WTC11 (cell line): ENCODE measurements around the gene KLHL12. TPM values are rescaled to one million over a fixed set of nuclear protein-coding genes. Genes with fewer than 3 reads are reported as not detected.

Experiments
- ATAC-seq: fragments of 200-7000 bp; cut with Tn5 transposase; 2 replicates; pipeline ENCODE4 v1.10.0; 2021; ENCODE audit warnings: mild to moderate bottlenecking, moderate library complexity
- CTCF ChIA-PET: fragments of 300-600 bp; sonication (Branson Sonifier 250); formaldehyde crosslinking; loops from one replicate; lab custom pipeline; 2021; ENCODE audit warnings: antibody characterized with exemption; lab: Charles Lee
- POLR2A ChIA-PET: fragments of 350-600 bp; sonication (Branson Sonifier 250); formaldehyde crosslinking; loops from one replicate; lab custom pipeline; 2021; ENCODE audit warnings: antibody characterized with exemption; lab: Charles Lee
- DNase-seq: peaks from one replicate; pipeline ENCODE4 v3.0.0; 2021; ENCODE audit warnings: low spot score
- H3K27ac Mint-ChIP-seq: 2 replicates; pipeline ENCODE4 v1.8.0; 2021; ENCODE audit warnings: mixed read lengths
- H3K27me3 Mint-ChIP-seq: 2 replicates; pipeline ENCODE4 v1.8.0; 2021; ENCODE audit warnings: low read depth, mild to moderate bottlenecking, moderate library complexity, mixed read lengths
- H3K36me3 Mint-ChIP-seq: 2 replicates; pipeline ENCODE4 v1.8.0; 2021; ENCODE audit warnings: mixed read lengths
- H3K4me1 Mint-ChIP-seq: 2 replicates; pipeline ENCODE4 v1.8.0; 2022; ENCODE audit warnings: mixed read lengths
- H3K4me3 Mint-ChIP-seq: 2 replicates; pipeline ENCODE4 v1.8.0; 2021; ENCODE audit warnings: mild to moderate bottlenecking, moderate library complexity, mixed read lengths
- H3K9me3 Mint-ChIP-seq: 2 replicates; pipeline ENCODE4 v1.8.0; 2021; ENCODE audit warnings: mixed read lengths
- ATF3 ChIP-seq: sonication (generic); formaldehyde crosslinking; conservative IDR thresholded peaks from 2 replicates; pipeline ENCODE4 v1.8.1; 2022; ENCODE audit warnings: mild to moderate bottlenecking, missing genetic modification reagents
- ATF6 ChIP-seq: sonication (generic); formaldehyde crosslinking; IDR thresholded peaks from 2 replicates; pipeline ENCODE4 v1.8.1; 2023; ENCODE audit warnings: mild to moderate bottlenecking, missing genetic modification reagents
- CREB1 ChIP-seq: sonication (generic); formaldehyde crosslinking; IDR thresholded peaks from 2 replicates; pipeline ENCODE4 v1.8.0; 2023; ENCODE audit warnings: mild to moderate bottlenecking, missing genetic modification reagents
- ESRRA ChIP-seq: sonication (generic); formaldehyde crosslinking; IDR thresholded peaks from 2 replicates; pipeline ENCODE4 v1.8.1; 2022; ENCODE audit warnings: mild to moderate bottlenecking, missing genetic modification reagents, borderline replicate concordance
- ETV6 ChIP-seq: sonication (generic); formaldehyde crosslinking; IDR thresholded peaks from 2 replicates; pipeline ENCODE4 v1.8.1; 2022; ENCODE audit warnings: mild to moderate bottlenecking, missing genetic modification reagents
- GRHL2 ChIP-seq: fragments of 250-450 bp; sonication (Bioruptor Pico); IDR thresholded peaks from 2 replicates; pipeline ENCODE4 v1.8.0; 2022; ENCODE audit warnings: mild to moderate bottlenecking, moderate library complexity; ENCODE audit not compliant: insufficient replicate concordance, severe bottlenecking
- GTF2I ChIP-seq: fragments of 250-450 bp; sonication (Bioruptor Pico); conservative IDR thresholded peaks from 2 replicates; pipeline ENCODE4 v1.4.0; 2021; ENCODE audit warnings: mild to moderate bottlenecking
- KAT7 ChIP-seq: sonication (generic); formaldehyde crosslinking; IDR thresholded peaks from 2 replicates; pipeline ENCODE4 v1.8.1; 2023; ENCODE audit warnings: missing genetic modification reagents, mild to moderate bottlenecking, borderline replicate concordance
- MAX ChIP-seq: sonication (generic); formaldehyde crosslinking; IDR thresholded peaks from 2 replicates; pipeline ENCODE4 v1.8.0; 2022; ENCODE audit warnings: mild to moderate bottlenecking, missing genetic modification reagents
- NFATC4 ChIP-seq: fragments of 250-450 bp; sonication (Bioruptor Pico); IDR thresholded peaks from 2 replicates; pipeline ENCODE4 v1.9.0; 2021; ENCODE audit warnings: mild to moderate bottlenecking
- NFYB ChIP-seq: sonication (generic); formaldehyde crosslinking; conservative IDR thresholded peaks from 2 replicates; pipeline ENCODE4 v1.8.0; 2022; ENCODE audit warnings: low read depth, missing genetic modification reagents
- NR3C1 ChIP-seq: sonication (generic); formaldehyde crosslinking; conservative IDR thresholded peaks from 2 replicates; pipeline ENCODE4 v1.8.1; 2023; ENCODE audit warnings: low read depth, mild to moderate bottlenecking, missing genetic modification reagents
- PREB ChIP-seq: sonication (generic); formaldehyde crosslinking; IDR thresholded peaks from 2 replicates; pipeline ENCODE4 v1.8.1; 2022; ENCODE audit warnings: mild to moderate bottlenecking, missing genetic modification reagents, moderate library complexity, borderline replicate concordance
- SMAD3 ChIP-seq: sonication (generic); formaldehyde crosslinking; IDR thresholded peaks from 2 replicates; pipeline ENCODE4 v1.8.0; 2022; ENCODE audit warnings: missing genetic modification reagents, mild to moderate bottlenecking, borderline replicate concordance
- SOX15 ChIP-seq: fragments of 250-450 bp; sonication (Bioruptor Pico); IDR thresholded peaks from 2 replicates; pipeline ENCODE4 v1.9.0; 2021; ENCODE audit warnings: mild to moderate bottlenecking
- TCF7 ChIP-seq: sonication (generic); formaldehyde crosslinking; IDR thresholded peaks from 2 replicates; pipeline ENCODE4 v1.8.0; 2022; ENCODE audit warnings: mild to moderate bottlenecking, low read depth, missing genetic modification reagents, moderate library complexity
- ZBTB43 ChIP-seq: sonication (generic); formaldehyde crosslinking; IDR thresholded peaks from 2 replicates; pipeline ENCODE4 v1.8.1; 2023; ENCODE audit warnings: mild to moderate bottlenecking, missing genetic modification reagents
- ZNF416 ChIP-seq: fragments of 250-450 bp; sonication (Bioruptor Pico); IDR thresholded peaks from 2 replicates; pipeline ENCODE4 v1.9.0; 2021; ENCODE audit warnings: mild to moderate bottlenecking, inconsistent platforms
- ZSCAN18 ChIP-seq: fragments of 250-450 bp; sonication (Bioruptor Pico); IDR thresholded peaks from 2 replicates; pipeline ENCODE4 v2.1.2; 2022; ENCODE audit warnings: mild to moderate bottlenecking, moderate library complexity
- total RNA-seq: library from RNA; stranded (reverse); gene quantifications from 3 replicates; pipeline ENCODE4 v1.2.3, GENCODE V29; 2021
- TF ChIP-seq, protein P1 (sequence below): sonication (generic); formaldehyde crosslinking; IDR thresholded peaks from 2 replicates; pipeline ENCODE4 v1.8.0; 2022; ENCODE audit warnings: missing genetic modification reagents
- TF ChIP-seq, protein P2 (sequence below): fragments of 250-450 bp; sonication (Bioruptor Pico); IDR thresholded peaks from 2 replicates; pipeline ENCODE4 v1.9.0; 2021; ENCODE audit warnings: mild to moderate bottlenecking
- TF ChIP-seq, protein P3 (sequence below): sonication (generic); formaldehyde crosslinking; IDR thresholded peaks from 2 replicates; pipeline ENCODE4 v1.8.0; 2023; ENCODE audit warnings: mild to moderate bottlenecking, missing genetic modification reagents

Gene KLHL12
- total RNA-seq, 1 experiment from 2014 or later, result 29.6 TPM

- TF ChIP-seq ATF6 (CRISPR knock-in tag) (no peak), ESRRA (CRISPR knock-in tag) (no peak), ETV6 (CRISPR knock-in tag) (no peak), TCF7 (CRISPR knock-in tag) (no peak), KAT7 (no peak)
Observed at GRCh38 chr1:202952818-202953217, 25.8 kb upstream of the KLHL12 start (continued).

GRCh38 chr1:202952099-202952498 lies 25.1 kb upstream of the KLHL12 start:
- peaks cover 7% of the 10 kb centered on the region for H3K4me1 Mint-ChIP-seq
- ChIA-PET CTCF (no interaction called here), POLR2A (no interaction called here)
- ATAC-seq (no peak), DNase-seq (no peak)
- H3K36me3 Mint-ChIP-seq, result peaks cover 20% of the 10 kb centered on the region
- no peak overlapping the region for H3K27ac Mint-ChIP-seq
- no peak overlapping the region for H3K4me3 Mint-ChIP-seq
- H3K27me3 Mint-ChIP-seq, result no peaks in the 10 kb centered on the region
- no peaks in the 10 kb centered on the region for H3K9me3 Mint-ChIP-seq
- TF ChIP-seq ZBTB43 (no peak), GTF2I (CRISPR knock-in tag) (no peak), MAX (no peak), SMAD3 (no peak), ATF3 (CRISPR knock-in tag) (no peak), NFATC4 (CRISPR knock-in tag) (no peak), ZSCAN18 (CRISPR knock-in tag) (no peak), NR3C1 (no peak), ZNF416 (CRISPR knock-in tag) (no peak), NFYB (no peak), PREB (no peak), CREB1 (CRISPR knock-in tag) (no peak), GRHL2 (CRISPR knock-in tag) (no peak), SOX15 (CRISPR knock-in tag) (no peak)
- TF ChIP-seq, protein P1, sequence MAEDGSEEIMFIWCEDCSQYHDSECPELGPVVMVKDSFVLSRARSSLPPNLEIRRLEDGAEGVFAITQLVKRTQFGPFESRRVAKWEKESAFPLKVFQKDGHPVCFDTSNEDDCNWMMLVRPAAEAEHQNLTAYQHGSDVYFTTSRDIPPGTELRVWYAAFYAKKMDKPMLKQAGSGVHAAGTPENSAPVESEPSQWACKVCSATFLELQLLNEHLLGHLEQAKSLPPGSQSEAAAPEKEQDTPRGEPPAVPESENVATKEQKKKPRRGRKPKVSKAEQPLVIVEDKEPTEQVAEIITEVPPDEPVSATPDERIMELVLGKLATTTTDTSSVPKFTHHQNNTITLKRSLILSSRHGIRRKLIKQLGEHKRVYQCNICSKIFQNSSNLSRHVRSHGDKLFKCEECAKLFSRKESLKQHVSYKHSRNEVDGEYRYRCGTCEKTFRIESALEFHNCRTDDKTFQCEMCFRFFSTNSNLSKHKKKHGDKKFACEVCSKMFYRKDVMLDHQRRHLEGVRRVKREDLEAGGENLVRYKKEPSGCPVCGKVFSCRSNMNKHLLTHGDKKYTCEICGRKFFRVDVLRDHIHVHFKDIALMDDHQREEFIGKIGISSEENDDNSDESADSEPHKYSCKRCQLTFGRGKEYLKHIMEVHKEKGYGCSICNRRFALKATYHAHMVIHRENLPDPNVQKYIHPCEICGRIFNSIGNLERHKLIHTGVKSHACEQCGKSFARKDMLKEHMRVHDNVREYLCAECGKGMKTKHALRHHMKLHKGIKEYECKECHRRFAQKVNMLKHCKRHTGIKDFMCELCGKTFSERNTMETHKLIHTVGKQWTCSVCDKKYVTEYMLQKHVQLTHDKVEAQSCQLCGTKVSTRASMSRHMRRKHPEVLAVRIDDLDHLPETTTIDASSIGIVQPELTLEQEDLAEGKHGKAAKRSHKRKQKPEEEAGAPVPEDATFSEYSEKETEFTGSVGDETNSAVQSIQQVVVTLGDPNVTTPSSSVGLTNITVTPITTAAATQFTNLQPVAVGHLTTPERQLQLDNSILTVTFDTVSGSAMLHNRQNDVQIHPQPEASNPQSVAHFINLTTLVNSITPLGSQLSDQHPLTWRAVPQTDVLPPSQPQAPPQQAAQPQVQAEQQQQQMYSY, result no peak
- TF ChIP-seq, protein P2, sequence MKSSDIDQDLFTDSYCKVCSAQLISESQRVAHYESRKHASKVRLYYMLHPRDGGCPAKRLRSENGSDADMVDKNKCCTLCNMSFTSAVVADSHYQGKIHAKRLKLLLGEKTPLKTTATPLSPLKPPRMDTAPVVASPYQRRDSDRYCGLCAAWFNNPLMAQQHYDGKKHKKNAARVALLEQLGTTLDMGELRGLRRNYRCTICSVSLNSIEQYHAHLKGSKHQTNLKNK (CRISPR knock-in tag), result no peak
- TF ChIP-seq, protein P3, sequence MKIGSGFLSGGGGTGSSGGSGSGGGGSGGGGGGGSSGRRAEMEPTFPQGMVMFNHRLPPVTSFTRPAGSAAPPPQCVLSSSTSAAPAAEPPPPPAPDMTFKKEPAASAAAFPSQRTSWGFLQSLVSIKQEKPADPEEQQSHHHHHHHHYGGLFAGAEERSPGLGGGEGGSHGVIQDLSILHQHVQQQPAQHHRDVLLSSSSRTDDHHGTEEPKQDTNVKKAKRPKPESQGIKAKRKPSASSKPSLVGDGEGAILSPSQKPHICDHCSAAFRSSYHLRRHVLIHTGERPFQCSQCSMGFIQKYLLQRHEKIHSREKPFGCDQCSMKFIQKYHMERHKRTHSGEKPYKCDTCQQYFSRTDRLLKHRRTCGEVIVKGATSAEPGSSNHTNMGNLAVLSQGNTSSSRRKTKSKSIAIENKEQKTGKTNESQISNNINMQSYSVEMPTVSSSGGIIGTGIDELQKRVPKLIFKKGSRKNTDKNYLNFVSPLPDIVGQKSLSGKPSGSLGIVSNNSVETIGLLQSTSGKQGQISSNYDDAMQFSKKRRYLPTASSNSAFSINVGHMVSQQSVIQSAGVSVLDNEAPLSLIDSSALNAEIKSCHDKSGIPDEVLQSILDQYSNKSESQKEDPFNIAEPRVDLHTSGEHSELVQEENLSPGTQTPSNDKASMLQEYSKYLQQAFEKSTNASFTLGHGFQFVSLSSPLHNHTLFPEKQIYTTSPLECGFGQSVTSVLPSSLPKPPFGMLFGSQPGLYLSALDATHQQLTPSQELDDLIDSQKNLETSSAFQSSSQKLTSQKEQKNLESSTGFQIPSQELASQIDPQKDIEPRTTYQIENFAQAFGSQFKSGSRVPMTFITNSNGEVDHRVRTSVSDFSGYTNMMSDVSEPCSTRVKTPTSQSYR, result no peak
